PC-3 (cell line): ENCODE results near the gene PPP1R9B. TPM values are rescaled to one million over a fixed set of nuclear protein-coding genes. Genes with fewer than 3 reads are reported as not detected.

ENCODE experiments used
- ATAC-seq: fragments of 200-7000 bp; cut with Tn5 transposase; 2 replicates; pipeline ENCODE4 v1.9.1; 2020; ENCODE audit warnings: mild to moderate bottlenecking, moderate library complexity
- BruUV-seq: library from RNA; stranded (reverse); fragments of 400-500 nt; replicated peaks from 2 replicates; lab custom pipeline; 2021; lab: Mats Ljungman, UMichigan
- CTCF ChIA-PET: fragments of 300-600 bp; sonication (Branson Sonifier 250); formaldehyde crosslinking; loops from one replicate; lab custom pipeline; 2022; ENCODE audit warnings: antibody characterized with exemption; lab: Charles Lee
- POLR2A ChIA-PET: fragments of 300-600 bp; sonication (Branson Sonifier 250); formaldehyde crosslinking; loops from one replicate; lab custom pipeline; 2022; ENCODE audit warnings: antibody characterized with exemption; ENCODE audit not compliant: unreplicated experiment; lab: Charles Lee
- DNase-seq: peaks from one replicate; pipeline ENCODE4 v3.0.0-alpha.2; 2015
- H2AFZ ChIP-seq: fragments of 300-600 bp; sonication (generic); 2 replicates; pipeline ENCODE4 v1.6.0; 2016; ENCODE audit warnings: antibody characterized with exemption, low read length
- H3F3A ChIP-seq: fragments of 300-600 bp; sonication (generic); one replicate; pipeline ENCODE4 v1.6.0; 2017; ENCODE audit warnings: antibody characterized with exemption, low read length, control low read depth, mild to moderate bottlenecking; ENCODE audit not compliant: unreplicated experiment
- H3K27ac ChIP-seq: fragments of 300-600 bp; sonication (generic); 2 replicates; pipeline ENCODE4 v1.5.1; 2016; ENCODE audit warnings: mild to moderate bottlenecking, low read length
- H3K27me3 ChIP-seq: fragments of 300-600 bp; sonication (generic); 2 replicates; pipeline ENCODE4 v1.6.1; 2016; ENCODE audit warnings: low read length, mixed read lengths
- H3K36me3 ChIP-seq: fragments of 300-600 bp; sonication (generic); 2 replicates; pipeline ENCODE4 v1.6.1; 2016; ENCODE audit warnings: low read depth, mixed run types, low read length, mixed read lengths
- H3K4me1 ChIP-seq: fragments of 300-600 bp; sonication (generic); 2 replicates; pipeline ENCODE4 v1.5.1; 2016; ENCODE audit warnings: low read length; ENCODE audit not compliant: insufficient read depth
- H3K4me2 ChIP-seq: fragments of 300-600 bp; sonication (generic); 2 replicates; pipeline ENCODE4 v1.6.0; 2016; ENCODE audit warnings: low read length
- H3K4me3 ChIP-seq: fragments of 300-600 bp; sonication (generic); 2 replicates; pipeline ENCODE4 v1.5.1; 2016; ENCODE audit warnings: mild to moderate bottlenecking, low read length, mixed read lengths
- H3K79me2 ChIP-seq: fragments of 300-600 bp; sonication (generic); 2 replicates; pipeline ENCODE4 v1.6.1; 2017; ENCODE audit warnings: low read length, mixed read lengths
- H3K9ac ChIP-seq: fragments of 300-600 bp; sonication (generic); 2 replicates; pipeline ENCODE4 v1.6.0; 2016; ENCODE audit warnings: mild to moderate bottlenecking, low read length
- H3K9me2 ChIP-seq: fragments of 300-600 bp; sonication (generic); replicated peaks from 2 replicates; pipeline ENCODE4 v1.6.1; 2016; ENCODE audit warnings: mixed run types, low read length, mixed read lengths
- H3K9me3 ChIP-seq: fragments of 300-600 bp; sonication (generic); 2 replicates; pipeline ENCODE4 v1.6.1; 2016; ENCODE audit warnings: low read length, mixed read lengths
- H4K20me1 ChIP-seq: fragments of 300-600 bp; sonication (generic); 2 replicates; pipeline ENCODE4 v1.6.1; 2016; ENCODE audit warnings: low read length, mixed read lengths
- EZH2 ChIP-seq: fragments of 300-600 bp; sonication (generic); IDR thresholded peaks from one replicate; pipeline ENCODE4 v1.6.1; 2017; ENCODE audit warnings: antibody characterized with exemption, mild to moderate bottlenecking, low read length; ENCODE audit not compliant: unreplicated experiment
- EZH2phosphoT487 ChIP-seq: fragments of 300-600 bp; sonication (generic); IDR thresholded peaks from 2 replicates; pipeline ENCODE4 v1.6.1; 2018; ENCODE audit warnings: mild to moderate bottlenecking, antibody characterized with exemption, low read length, borderline replicate concordance
- intact Hi-C: fragments of 100-400 bp; cut with micrococcal nuclease; formaldehyde crosslinking; loops from 2 replicates; pipeline ENCODE4 v1.9.0; 2023
- total RNA-seq: library from RNA; depleted of rRNA; stranded (reverse); fragments of >200 nt; gene quantifications from 2 replicates; pipeline ENCODE4 v1.2.3, GENCODE V29; 2014
- TF ChIP-seq, protein P1 (sequence below): fragments of 300-600 bp; sonication (generic); conservative IDR thresholded peaks from 2 replicates; pipeline ENCODE4 v1.5.1; 2017; ENCODE audit warnings: antibody characterized with exemption, low read depth, mild to moderate bottlenecking, low read length

The PPP1R9B gene
- total RNA-seq, 1 experiment from 2014 or later = 67.7 TPM

GRCh38 chr17:50128441-50129352 lies 21.8 kb downstream of the PPP1R9B start:
- POLR2A ChIA-PET = no interaction called here
- Histone ChIP-seq H3K4me1 (peaks cover 3% of the 10 kb centered on the region; the same call in 1 of the 2 replicates), H3K9me2 (no peaks in the 10 kb centered on the region), H4K20me1 (no peaks in the 10 kb centered on the region), H3K4me3 (no peak overlapping the region), H3K36me3 (no peaks in the 10 kb centered on the region), H3K4me2 (no peak overlapping the region), H3K27ac (no peak overlapping the region), H2AFZ (no peak overlapping the region), H3F3A (no peaks in the 10 kb centered on the region), H3K9ac (no peak overlapping the region), H3K9me3 (no peaks in the 10 kb centered on the region), H3K27me3 (peaks cover 17% of the 10 kb centered on the region), H3K79me2 (no peaks in the 10 kb centered on the region)
- CTCF ChIA-PET = no interaction called here
- ATAC-seq (no peak), DNase-seq (no peak)
- TF ChIP-seq EZH2 (no peak), EZH2phosphoT487 (no peak)
- TF ChIP-seq, protein P1, sequence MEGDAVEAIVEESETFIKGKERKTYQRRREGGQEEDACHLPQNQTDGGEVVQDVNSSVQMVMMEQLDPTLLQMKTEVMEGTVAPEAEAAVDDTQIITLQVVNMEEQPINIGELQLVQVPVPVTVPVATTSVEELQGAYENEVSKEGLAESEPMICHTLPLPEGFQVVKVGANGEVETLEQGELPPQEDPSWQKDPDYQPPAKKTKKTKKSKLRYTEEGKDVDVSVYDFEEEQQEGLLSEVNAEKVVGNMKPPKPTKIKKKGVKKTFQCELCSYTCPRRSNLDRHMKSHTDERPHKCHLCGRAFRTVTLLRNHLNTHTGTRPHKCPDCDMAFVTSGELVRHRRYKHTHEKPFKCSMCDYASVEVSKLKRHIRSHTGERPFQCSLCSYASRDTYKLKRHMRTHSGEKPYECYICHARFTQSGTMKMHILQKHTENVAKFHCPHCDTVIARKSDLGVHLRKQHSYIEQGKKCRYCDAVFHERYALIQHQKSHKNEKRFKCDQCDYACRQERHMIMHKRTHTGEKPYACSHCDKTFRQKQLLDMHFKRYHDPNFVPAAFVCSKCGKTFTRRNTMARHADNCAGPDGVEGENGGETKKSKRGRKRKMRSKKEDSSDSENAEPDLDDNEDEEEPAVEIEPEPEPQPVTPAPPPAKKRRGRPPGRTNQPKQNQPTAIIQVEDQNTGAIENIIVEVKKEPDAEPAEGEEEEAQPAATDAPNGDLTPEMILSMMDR = no peak
- BruUV-seq = no TSS peak
- intact Hi-C loops = no loop called here

GRCh38 chr17:50127697-50128361 lies 22.6 kb downstream of the PPP1R9B start:
- peaks cover 3% of the 10 kb centered on the region; the same call in 1 of the 2 replicates for H3K4me1 ChIP-seq
- ChIA-PET POLR2A (no interaction called here), CTCF (no interaction called here)
- H3K4me2 ChIP-seq = no peak overlapping the region
- peaks cover 17% of the 10 kb centered on the region for H3K27me3 ChIP-seq
- H2AFZ ChIP-seq = no peak overlapping the region
- H3K79me2 ChIP-seq = no peaks in the 10 kb centered on the region
- TF ChIP-seq, protein P1 = no peak
- no peak for TF ChIP-seq EZH2
- TF ChIP-seq EZH2phosphoT487 = no peak
- DNase-seq = peak; percentile 35
- no peaks in the 10 kb centered on the region for H3K36me3 ChIP-seq
- no peaks in the 10 kb centered on the region for H4K20me1 ChIP-seq
- no peak for ATAC-seq
- no TSS peak for BruUV-seq
- no peak overlapping the region for H3K4me3 ChIP-seq
- H3K9ac ChIP-seq = no peak overlapping the region
- H3K9me2 ChIP-seq = no peaks in the 10 kb centered on the region
- no peaks in the 10 kb centered on the region for H3K9me3 ChIP-seq
- intact Hi-C loops = no loop called here
- no peak overlapping the region for H3K27ac ChIP-seq
- H3F3A ChIP-seq = no peaks in the 10 kb centered on the region
